ENCODE data around the gene KIAA0753.
A peak's percentile ranks its signal among the peaks of the same experiment; 100 is the strongest.
"Not testable (repeated sequence)": the region's sequence is repeated elsewhere in the genome, so short reads cannot be mapped to it uniquely, and the experiment has no call there.

The KIAA0753 gene

GRCh38 chr17:6668727-6669425 is 28.4 kb upstream of the KIAA0753 start:
- FAIRE-seq: no peak

GRCh38 chr17:6668219-6668618 is 27.7 kb upstream of the KIAA0753 start:
- FAIRE-seq: no peak

More at GRCh38 chr17:6668727-6669425, 28.4 kb upstream of the KIAA0753 start:
- no peak for DNase-seq (ENCODE audit: low spot score)

DNA sequence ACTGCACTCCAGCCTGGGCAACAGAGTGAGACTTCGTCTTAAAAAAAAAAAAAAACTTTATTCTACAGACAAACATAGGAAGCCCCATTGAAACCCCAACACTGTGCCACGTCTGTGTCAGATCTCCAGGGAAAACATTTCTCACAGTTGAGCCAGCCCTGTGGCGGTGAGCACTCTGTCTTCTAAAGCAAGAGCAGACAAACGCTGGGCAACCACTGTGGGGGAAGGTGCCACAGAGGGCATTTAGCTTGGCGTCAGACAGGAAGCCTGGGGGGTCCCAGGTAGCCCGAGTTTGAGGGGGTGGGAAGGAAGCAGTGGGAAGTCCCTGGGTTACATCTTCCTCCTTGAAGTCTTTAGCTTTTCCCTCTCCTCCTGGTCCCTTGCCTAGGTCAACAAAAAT is 27.0 kb upstream of the KIAA0753 start:
- no peak for FAIRE-seq
- DNase-seq (ENCODE audit: low spot score): no peak

More at GRCh38 chr17:6668219-6668618, 27.7 kb upstream of the KIAA0753 start:
- DNase-seq (ENCODE audit: low spot score): no peak

DNA sequence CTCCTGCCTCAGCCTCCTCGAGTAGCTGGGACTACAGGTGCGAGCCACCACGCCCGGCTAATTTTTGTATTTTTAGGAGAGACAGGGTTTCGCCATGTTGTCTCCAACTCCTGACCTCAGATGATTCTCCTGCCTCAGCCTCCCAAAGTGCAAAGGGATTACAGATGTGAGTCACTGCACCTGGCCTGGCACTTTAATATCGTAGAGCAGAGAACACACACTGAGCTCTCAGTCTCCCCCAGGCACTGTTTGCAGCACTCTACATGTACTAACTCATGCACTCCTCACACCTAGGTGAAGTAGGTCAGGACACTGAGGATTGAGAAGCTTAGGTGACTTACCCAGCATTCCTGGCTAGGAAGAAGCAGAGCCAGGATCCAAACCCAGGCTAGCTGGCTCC is 26.0 kb upstream of the KIAA0753 start:
- no peak for DNase-seq (ENCODE audit: low spot score)
- no peak for FAIRE-seq

GRCh38 chr17:6666077-6666521 is 25.6 kb upstream of the KIAA0753 start:
- peak; percentile 46 for FAIRE-seq

GRCh38 chr17:6663200-6663599 is 22.7 kb upstream of the KIAA0753 start:
- FAIRE-seq: not testable (repeated sequence)

More at GRCh38 chr17:6666077-6666521, 25.6 kb upstream of the KIAA0753 start:
- peak; percentile 61 for DNase-seq (ENCODE audit: low spot score)

DNA sequence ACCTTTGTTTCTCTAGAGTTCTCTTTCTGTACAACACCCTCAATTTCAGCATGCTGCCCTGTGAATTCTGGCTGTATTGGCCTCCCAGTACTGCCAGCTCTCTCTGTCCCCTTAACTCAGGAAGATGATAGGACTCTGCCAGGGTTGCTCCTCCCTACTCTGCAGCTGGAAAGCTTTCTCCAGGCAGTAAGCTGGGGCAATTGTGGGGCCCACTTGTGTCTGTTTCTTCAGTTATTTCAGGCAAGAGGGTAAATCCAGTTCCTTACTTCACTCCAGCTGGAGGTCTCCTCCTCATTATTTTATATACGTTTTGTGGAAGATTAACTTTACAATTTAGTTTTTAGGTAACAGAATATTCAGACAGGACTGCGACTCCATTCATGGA is 20.9 kb upstream of the KIAA0753 start:
- DNase-seq (ENCODE audit: low spot score) (no peak), FAIRE-seq (no peak)

More at GRCh38 chr17:6663200-6663599, 22.7 kb upstream of the KIAA0753 start:
- not testable (repeated sequence) for DNase-seq (ENCODE audit: low spot score)

- no peak for FAIRE-seq
- no peak for DNase-seq (ENCODE audit: low spot score)
Observed at GRCh38 chr17:6660805-6661463, 20.4 kb upstream of the KIAA0753 start.

GRCh38 chr17:6660101-6660500 is 19.6 kb upstream of the KIAA0753 start:
- DNase-seq (ENCODE audit: low spot score) (no peak), FAIRE-seq (no peak)

DNA sequence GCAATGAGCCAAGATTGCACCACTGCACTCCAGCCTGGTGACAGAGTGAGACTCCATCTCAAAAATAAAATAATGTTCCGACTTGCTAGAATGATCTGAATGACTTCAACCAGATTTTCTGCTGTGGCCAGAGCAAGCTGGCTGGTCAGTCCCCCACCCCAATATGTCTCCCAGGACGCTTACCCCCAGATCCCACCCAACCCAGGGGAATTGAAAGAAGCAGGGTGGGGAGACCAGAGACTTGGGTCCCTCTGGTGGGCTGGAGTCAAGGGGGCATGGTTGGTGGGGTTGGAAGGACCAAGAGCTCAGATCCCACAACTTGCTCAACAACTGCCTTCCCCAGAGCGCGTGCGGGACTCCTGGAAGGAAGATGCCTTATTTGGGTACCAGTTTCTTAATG is 17.9 kb upstream of the KIAA0753 start:
- not testable (repeated sequence) for DNase-seq (ENCODE audit: low spot score); FAIRE-seq

DNA sequence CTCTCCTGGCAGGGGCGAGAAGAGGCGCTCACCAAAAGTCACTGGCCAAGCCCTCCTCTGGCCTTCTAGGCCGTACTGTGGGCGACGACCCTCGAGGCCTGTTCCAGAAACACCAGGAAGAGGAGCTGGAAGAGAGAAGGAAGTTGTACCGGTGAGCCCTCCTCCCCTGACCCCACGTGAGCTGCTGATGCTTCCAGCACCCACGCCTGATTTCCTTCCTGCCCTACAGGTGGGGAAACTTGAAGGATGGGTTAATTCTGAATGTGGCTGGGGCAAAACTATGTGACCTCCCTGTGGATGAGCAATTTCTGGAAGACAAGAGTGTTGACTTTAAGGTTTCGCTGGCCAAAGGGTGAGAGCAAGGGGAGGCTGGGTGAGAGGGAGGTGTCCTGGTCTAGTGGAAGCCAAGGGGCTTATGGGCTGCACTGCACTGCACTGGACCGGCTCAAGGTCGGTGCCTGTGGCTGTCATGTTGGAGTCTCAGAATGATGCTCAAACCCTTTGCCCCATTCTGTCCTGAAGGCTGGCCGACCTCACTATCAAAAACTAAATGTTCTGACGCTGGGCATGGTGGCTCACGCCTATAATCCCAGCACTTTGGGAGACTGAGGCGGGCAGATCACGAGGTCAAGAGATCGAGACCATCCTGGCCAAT is 17.2 kb upstream of the KIAA0753 start:
- FAIRE-seq (no peak), DNase-seq (ENCODE audit: low spot score) (no peak)

DNA sequence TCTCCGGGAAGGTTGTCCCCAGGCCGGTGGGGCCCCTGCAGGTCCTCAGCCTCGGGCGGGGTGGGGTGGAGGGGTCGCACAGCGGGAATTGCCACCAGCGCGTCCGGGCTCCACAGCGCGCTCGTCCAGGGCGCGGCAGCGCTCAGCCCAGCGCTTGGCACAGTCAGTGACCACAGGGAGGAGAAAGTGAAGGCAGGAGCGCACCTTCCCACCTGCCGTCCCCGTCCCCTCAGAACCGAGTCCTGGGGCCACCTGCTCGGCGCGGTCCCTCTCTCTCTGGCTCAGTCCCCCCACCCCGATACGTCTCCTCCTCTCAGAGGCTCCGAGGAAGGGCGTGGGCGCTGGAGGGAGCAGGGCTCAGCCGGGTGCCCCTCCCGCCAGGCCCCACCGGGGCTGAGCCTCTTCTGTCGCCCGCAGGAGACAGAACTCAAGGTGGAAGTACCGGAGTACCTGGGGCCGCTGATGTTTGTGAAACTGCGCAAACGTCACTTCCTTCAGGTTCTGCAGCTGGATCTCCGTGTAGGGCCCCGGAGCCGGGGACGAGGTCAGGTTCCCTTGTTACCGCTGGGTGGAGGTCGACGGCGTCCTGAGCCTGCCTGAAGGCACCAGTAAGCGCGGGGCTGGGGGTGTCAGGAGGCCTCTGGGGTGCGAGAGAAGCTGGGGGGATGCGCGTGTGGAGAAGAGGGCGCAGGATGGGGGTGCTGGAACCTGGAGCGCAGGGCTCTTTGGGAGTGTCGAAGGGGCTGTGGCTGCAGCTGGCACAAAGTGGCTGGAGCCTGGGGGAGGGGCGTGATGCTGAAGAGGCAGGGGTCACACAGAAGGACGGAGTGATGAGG is 16.5 kb upstream of the KIAA0753 start:
- not testable (repeated sequence) for DNase-seq (ENCODE audit: low spot score); FAIRE-seq

DNA sequence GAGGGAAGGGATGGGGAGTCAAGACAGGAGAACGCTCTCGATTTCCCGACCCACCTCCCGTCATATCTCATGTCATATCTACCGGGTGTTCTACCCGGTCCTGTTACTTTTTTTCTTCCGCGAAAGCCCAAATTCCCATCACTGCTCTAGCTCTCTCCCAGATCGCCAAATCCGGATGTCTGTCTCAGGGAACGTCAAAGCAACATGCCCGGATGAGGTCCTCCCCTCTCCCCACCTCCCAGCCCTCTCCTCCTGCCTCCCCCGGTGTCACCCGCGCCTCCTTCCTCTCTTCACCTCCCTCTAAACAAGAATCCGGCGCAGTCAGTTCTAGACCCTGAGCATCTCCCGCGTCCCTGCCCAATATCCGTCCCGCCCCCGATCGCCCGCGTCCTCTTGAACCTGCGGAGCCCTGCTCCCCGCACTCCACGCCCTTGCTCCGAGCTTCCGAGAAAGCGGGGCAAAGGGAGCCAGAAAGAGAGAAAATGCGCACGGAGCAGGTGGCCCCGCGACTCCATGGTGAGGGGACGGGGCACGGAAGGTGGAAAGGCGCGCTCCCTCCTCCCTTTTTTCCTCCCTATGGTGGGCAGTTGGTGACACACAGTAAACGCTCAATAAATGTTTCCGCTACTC is 15.3 kb upstream of the KIAA0753 start:
- not testable (repeated sequence) for FAIRE-seq; DNase-seq (ENCODE audit: low spot score)

DNA sequence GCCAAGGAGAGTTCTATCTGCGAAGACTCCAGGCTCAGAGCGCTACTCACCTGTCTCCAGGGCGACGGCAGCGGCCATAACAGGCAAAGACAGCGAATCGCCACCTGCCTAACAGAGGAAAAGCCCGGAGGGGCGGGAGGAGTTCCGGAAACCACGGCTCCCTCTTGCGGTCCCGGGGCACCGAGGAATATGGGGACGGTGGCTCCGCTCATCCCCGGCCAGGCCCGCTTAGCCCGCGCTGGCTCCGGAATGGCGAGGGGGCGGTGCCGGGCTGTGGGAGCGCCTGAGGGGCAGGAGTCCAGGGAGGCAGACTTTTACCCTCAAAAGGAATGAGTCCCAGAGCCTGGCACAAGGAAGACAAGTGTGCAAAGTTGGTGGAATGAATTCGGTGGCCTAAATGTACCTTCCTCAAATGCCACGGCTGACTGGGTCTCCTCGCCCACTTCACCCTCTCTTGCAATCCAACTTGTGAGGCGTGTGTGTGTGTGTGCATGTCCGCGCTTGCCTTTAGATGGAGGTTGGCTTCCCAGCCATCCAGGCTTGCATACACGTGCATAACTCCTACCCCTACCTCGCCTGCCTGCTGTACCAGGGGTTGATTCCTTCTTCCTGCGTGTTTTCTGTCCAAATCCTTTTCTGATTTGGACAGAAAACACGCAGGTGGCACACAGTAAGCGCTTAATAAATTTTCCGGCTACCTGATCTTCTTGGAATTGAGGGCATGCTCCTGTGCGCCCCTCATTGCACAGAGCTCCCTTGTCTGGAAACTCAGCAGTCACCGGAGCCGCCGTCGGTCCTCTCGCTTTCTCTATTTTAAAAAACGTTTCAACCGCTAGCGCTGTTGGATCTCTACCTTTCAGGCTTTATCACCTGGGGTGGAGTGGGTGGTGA is 14.6 kb upstream of the KIAA0753 start:
- FAIRE-seq: no peak
- no peak for DNase-seq (ENCODE audit: low spot score)

- DNase-seq (ENCODE audit: low spot score): no peak
Observed at GRCh38 chr17:6651919-6652452, 11.5 kb upstream of the KIAA0753 start.

GRCh38 chr17:6651354-6651918 is 10.9 kb upstream of the KIAA0753 start, which contains the start of the genes C17orf100 and MED31:
Gene C17orf100 (plus strand): TSS chr17:6651762. CDS start chr17:6651914, 152 bp downstream.
Gene MED31 (minus strand): TSS chr17:6651605. CDS start chr17:6651528, 77 bp downstream.
- FAIRE-seq (no peak), DNase-seq (ENCODE audit: low spot score) (peak; percentile 85)

More at GRCh38 chr17:6651919-6652452, 11.5 kb upstream of the KIAA0753 start:
- FAIRE-seq: no peak

DNA sequence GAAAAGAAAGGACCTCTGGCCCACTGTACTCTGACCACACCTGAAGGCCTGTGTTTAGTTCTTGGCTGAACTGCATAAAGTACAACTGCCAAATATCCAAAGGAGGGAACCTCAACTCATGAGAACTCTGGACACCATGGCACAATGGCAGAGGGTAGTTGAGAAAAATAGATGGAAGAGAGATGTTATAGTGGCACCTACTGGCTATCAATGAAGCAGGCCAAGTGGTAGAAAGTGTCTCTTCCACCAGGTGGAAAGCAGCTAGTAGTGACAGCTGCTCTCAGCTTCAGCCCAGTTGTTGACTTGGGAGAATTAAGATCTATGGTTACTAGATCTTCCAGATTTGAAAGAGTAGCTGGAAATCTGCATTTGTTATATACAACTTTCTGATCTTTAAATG is 7.7 kb upstream of the KIAA0753 start:
- FAIRE-seq (no peak), DNase-seq (ENCODE audit: low spot score) (peak; percentile 17)

GRCh38 chr17:6643451-6644125 is 3.1 kb upstream of the KIAA0753 start:
- FAIRE-seq (peak; percentile 83), DNase-seq (ENCODE audit: low spot score) (peak; percentile 60)

All from RCC 7860 (cell line).